Ishikawa (cell line): ENCODE measurements around the gene MBD3L2B.

ENCODE experiments used
- CEBPB ChIP-seq: IDR thresholded peaks from 2 replicates; pipeline ENCODE4 v1.6.1; 2012
- EP300 ChIP-seq: IDR thresholded peaks from 2 replicates; pipeline ENCODE4 v1.6.1; 2012; ENCODE audit warnings: borderline replicate concordance
- FOXM1 ChIP-seq: IDR thresholded peaks from 2 replicates; pipeline ENCODE4 v1.6.1; 2012; ENCODE audit warnings: low read depth, borderline replicate concordance
- NFIC ChIP-seq: IDR thresholded peaks from 2 replicates; pipeline ENCODE4 v1.6.1; 2012
- RAD21 ChIP-seq: IDR thresholded peaks from 2 replicates; pipeline ENCODE4 v1.6.1; 2012; ENCODE audit warnings: low read depth
- REST ChIP-seq: IDR thresholded peaks from 2 replicates; pipeline ENCODE4 v1.6.1; 2012; ENCODE audit warnings: low read depth, mild to moderate bottlenecking
- TAF1 ChIP-seq: IDR thresholded peaks from 2 replicates; pipeline ENCODE4 v1.6.1; 2012; ENCODE audit warnings: low read depth, mild to moderate bottlenecking
- TEAD4 ChIP-seq: IDR thresholded peaks from 2 replicates; pipeline ENCODE4 v1.6.1; 2012
- YY1 ChIP-seq: IDR thresholded peaks from 2 replicates; pipeline ENCODE4 v1.6.1; 2012; ENCODE audit warnings: low read depth
- TF ChIP-seq, protein P1 (sequence below): IDR thresholded peaks from 2 replicates; pipeline ENCODE4 v1.6.1; 2012

DNA sequence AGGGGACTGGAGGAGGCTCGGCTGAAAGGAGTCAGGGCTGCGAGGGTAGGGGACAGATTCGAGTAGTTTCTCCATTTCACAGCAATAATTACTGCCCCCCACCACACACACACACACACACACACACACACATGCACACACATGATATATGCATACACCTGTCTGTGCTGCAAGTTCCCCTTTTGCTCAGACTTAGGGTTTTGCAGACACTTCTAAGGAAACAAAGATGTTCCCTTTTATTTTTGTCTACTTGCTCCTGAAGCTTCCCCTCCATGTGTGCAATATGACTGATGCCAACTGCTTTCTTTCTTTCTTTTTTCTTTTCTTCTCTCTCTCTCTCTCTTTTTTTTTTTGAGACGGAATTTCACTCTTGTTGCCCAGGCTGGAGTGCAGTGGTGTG lies 13.4 kb downstream of the MBD3L2B start:
- TF ChIP-seq EP300 = no peak
- TF ChIP-seq RAD21 = no peak
- no peak for TF ChIP-seq TAF1
- TF ChIP-seq NFIC = no peak
- no peak for TF ChIP-seq CEBPB
- no peak for TF ChIP-seq FOXM1
- no peak for TF ChIP-seq REST
- TF ChIP-seq, protein P1, sequence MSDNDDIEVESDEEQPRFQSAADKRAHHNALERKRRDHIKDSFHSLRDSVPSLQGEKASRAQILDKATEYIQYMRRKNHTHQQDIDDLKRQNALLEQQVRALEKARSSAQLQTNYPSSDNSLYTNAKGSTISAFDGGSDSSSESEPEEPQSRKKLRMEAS = no peak
- TF ChIP-seq YY1 = no peak
- TF ChIP-seq TEAD4 = no peak
